Muscle of leg (tissue), 11 donors: ENCODE results near the gene ZNF341. TPM values are rescaled to one million over a fixed set of nuclear protein-coding genes. Genes with fewer than 3 reads are reported as not detected.

ENCODE experiments used
- DNase-seq: peaks from one replicate; pipeline ENCODE4 v3.0.0; 2013
- H3K27ac ChIP-seq: one replicate; pipeline ENCODE4 v1.5.1; 2013; ENCODE audit warnings: mild to moderate bottlenecking, low read length, control low read depth
- H3K27me3 ChIP-seq: one replicate; pipeline ENCODE4 v1.6.1; 2013; ENCODE audit warnings: low read length; ENCODE audit not compliant: control insufficient read depth, insufficient read depth
- H3K36me3 ChIP-seq: one replicate; pipeline ENCODE4 v1.6.1; 2013; ENCODE audit warnings: low read length; ENCODE audit not compliant: control insufficient read depth, insufficient read depth
- H3K4me1 ChIP-seq: one replicate; pipeline ENCODE4 v1.6.1; 2013; ENCODE audit warnings: low read length; ENCODE audit not compliant: control insufficient read depth, insufficient read depth
- H3K4me3 ChIP-seq: one replicate; pipeline ENCODE4 v1.5.1; 2013; ENCODE audit warnings: low read length, control low read depth
- H3K9me3 ChIP-seq: replicated peaks from 2 replicates; pipeline ENCODE4 v1.6.1; 2013; ENCODE audit warnings: low read depth, low read length; ENCODE audit not compliant: control insufficient read depth
- WGBS: methylation state at CpG from one replicate; pipeline ENCODE4 v1.1.5; 2013; ENCODE audit warnings: missing lambda C conversion rate; ENCODE audit not compliant: insufficient coverage; 5-methylcytosine and 5-hydroxymethylcytosine counted together
- polyA plus RNA-seq, 8 donors: library from polyadenylated mRNA; unstranded; fragments of 120-200 nt; gene quantifications; one replicate each; pipeline versions ENCODE4 v1.2.1 to v1.2.3, GENCODE V29; 2013; ENCODE audit warnings: inconsistent platforms in 1 of 8, low replicate concordance in 1 of 8; ENCODE audit not compliant: insufficient read length in 8 of 8, insufficient read depth in 1 of 8
- total RNA-seq: library from RNA; stranded (reverse); fragments of 120-200 nt; gene quantifications from one replicate; pipeline ENCODE4 v1.2.4, GENCODE V29; 2013

ZNF341 gene
- total and polyA plus RNA-seq, 9 donors, result 1.3 to 3.2 (median 2.8) TPM

DNA sequence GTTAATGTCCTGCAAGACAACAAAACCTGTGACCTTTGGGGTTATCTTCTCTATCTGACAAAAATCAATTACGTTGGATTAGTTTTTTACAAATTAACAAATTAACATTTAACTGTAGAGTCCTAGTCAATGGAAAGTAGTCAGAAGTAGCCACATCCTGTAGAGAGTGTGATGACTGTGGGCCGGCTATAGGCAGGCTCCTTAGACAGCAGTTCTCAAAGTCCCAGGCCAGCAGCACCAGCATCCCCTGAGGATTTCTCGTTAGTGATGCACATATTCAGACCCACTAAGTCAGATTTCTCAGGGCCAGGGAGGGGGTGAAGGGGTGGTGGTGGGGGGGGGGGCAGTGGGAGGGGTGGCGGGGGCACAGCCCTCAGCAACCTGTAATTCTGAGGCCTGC lies 37.2 kb downstream of the ZNF341 start:
- peaks cover 18% of the 10 kb centered on the region for H3K36me3 ChIP-seq
- no peak overlapping the region for H3K27ac ChIP-seq
- no CpG with 5 or more reads among the region's 4 CpGs for WGBS

GRCh38 chr20:33770005-33770404 lies 38.2 kb downstream of the ZNF341 start:
- WGBS, result 80% methylated on average over 8 of the region's 10 CpGs
- Histone ChIP-seq H3K4me1 (no peaks in the 10 kb centered on the region), H3K27ac (no peak overlapping the region), H3K4me3 (no peak overlapping the region), H3K36me3 (peaks cover 18% of the 10 kb centered on the region), H3K27me3 (no peaks in the 10 kb centered on the region), H3K9me3 (no peaks in the 10 kb centered on the region)
- DNase-seq, result no peak

More for the DNA sequence above, 37.2 kb downstream of the ZNF341 start:
- DNase-seq, result no peak
- no peaks in the 10 kb centered on the region for H3K4me1 ChIP-seq
- no peak overlapping the region for H3K4me3 ChIP-seq
- no peaks in the 10 kb centered on the region for H3K9me3 ChIP-seq
- no peaks in the 10 kb centered on the region for H3K27me3 ChIP-seq

GRCh38 chr20:33771938-33772337 lies 40.1 kb downstream of the ZNF341 start:
- H3K4me1 ChIP-seq, result no peaks in the 10 kb centered on the region
- whole genome bisulfite sequencing, result no CpG with 5 or more reads among the region's 5 CpGs
- no peak overlapping the region for H3K27ac ChIP-seq
- H3K9me3 ChIP-seq, result no peaks in the 10 kb centered on the region
- no peaks in the 10 kb centered on the region for H3K27me3 ChIP-seq
- no peak for DNase-seq
- H3K36me3 ChIP-seq, result peaks cover 17% of the 10 kb centered on the region
- H3K4me3 ChIP-seq, result no peak overlapping the region

- DNase-seq, result no peak
- Histone ChIP-seq H3K9me3 (no peaks in the 10 kb centered on the region), H3K27me3 (no peaks in the 10 kb centered on the region), H3K27ac (no peak overlapping the region), H3K36me3 (peaks cover 12% of the 10 kb centered on the region), H3K4me1 (no peaks in the 10 kb centered on the region), H3K4me3 (no peak overlapping the region)
- WGBS, result 85% methylated on average over 3 of the region's 3 CpGs
Measured at GRCh38 chr20:33772439-33772838, 40.6 kb downstream of the ZNF341 start.

GRCh38 chr20:33773412-33774089 lies 41.8 kb downstream of the ZNF341 start:
- no peaks in the 10 kb centered on the region for H3K9me3 ChIP-seq
- no peaks in the 10 kb centered on the region for H3K27me3 ChIP-seq
- whole genome bisulfite sequencing, result no CpG with 5 or more reads among the region's 2 CpGs
- no peaks in the 10 kb centered on the region for H3K4me1 ChIP-seq
- DNase-seq, result no peak
- H3K4me3 ChIP-seq, result no peak overlapping the region
- peaks cover 7% of the 10 kb centered on the region for H3K36me3 ChIP-seq
- H3K27ac ChIP-seq, result no peak overlapping the region

DNA sequence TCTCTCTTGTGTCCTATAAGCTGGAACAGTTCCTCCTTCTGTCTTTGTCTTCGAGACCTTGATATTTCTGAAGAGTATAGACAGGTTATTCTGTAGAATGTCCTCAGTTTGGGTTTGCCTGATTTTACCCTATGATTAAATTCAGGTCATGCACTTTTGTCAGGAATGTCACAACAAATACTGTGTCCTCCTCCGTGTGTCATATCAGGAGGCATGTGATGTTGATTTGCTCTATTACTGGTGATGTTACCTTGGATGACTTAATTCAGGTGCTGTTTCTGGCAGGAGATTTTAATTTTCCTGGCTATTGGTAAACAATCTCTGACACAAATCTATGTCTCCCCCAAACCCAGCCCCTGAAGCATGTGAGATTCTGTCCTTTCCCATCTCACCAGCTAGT lies 46.0 kb downstream of the ZNF341 start:
- Histone ChIP-seq H3K4me3 (no peak overlapping the region), H3K9me3 (no peaks in the 10 kb centered on the region), H3K4me1 (no peaks in the 10 kb centered on the region), H3K27me3 (no peaks in the 10 kb centered on the region), H3K36me3 (peaks cover 9% of the 10 kb centered on the region), H3K27ac (no peak overlapping the region)
- DNase-seq, result no peak
- no CpG with 5 or more reads among the region's 2 CpGs for WGBS

- Histone ChIP-seq H3K36me3 (peaks cover 6% of the 10 kb centered on the region), H3K27me3 (no peaks in the 10 kb centered on the region), H3K9me3 (no peaks in the 10 kb centered on the region), H3K4me3 (no peak overlapping the region), H3K27ac (no peak overlapping the region), H3K4me1 (no peaks in the 10 kb centered on the region)
- no peak for DNase-seq
- 64% methylated on average over 3 of the region's 4 CpGs for WGBS
Measured at GRCh38 chr20:33781133-33781532, 49.3 kb downstream of the ZNF341 start.

DNA sequence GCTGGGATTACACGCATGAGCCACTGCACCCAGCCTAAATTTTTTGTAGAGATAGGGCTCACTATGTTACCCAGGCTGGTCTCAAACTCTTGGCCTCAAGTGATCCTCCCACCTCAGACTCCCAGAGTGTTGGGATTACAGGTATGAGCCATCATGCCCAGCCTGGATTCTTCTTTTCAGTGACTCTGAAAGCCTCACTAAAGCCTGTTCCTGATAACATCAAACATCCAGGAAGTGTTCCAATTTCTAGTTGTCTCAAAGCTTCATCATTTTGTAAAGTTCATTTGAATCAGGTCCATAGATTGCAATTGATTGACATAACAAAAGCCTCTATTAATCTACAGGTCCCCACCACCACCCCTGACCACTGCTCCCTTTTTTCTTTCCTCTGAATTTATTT lies 50.1 kb downstream of the ZNF341 start:
- H3K27me3 ChIP-seq, result no peaks in the 10 kb centered on the region
- H3K4me3 ChIP-seq, result no peak overlapping the region
- H3K27ac ChIP-seq, result no peak overlapping the region
- H3K36me3 ChIP-seq, result peaks cover 6% of the 10 kb centered on the region
- DNase-seq, result no peak
- H3K9me3 ChIP-seq, result no peaks in the 10 kb centered on the region
- 86% methylated on average over 1 of the region's 1 CpG for WGBS
- H3K4me1 ChIP-seq, result no peaks in the 10 kb centered on the region

- Histone ChIP-seq H3K9me3 (no peaks in the 10 kb centered on the region), H3K27me3 (no peaks in the 10 kb centered on the region), H3K27ac (no peak overlapping the region), H3K4me3 (no peak overlapping the region), H3K4me1 (no peaks in the 10 kb centered on the region), H3K36me3 (peaks cover 6% of the 10 kb centered on the region)
- DNase-seq, result no peak
- WGBS, result 75% methylated on average over 5 of the region's 5 CpGs
Measured at GRCh38 chr20:33783256-33783655, 51.5 kb downstream of the ZNF341 start.

DNA sequence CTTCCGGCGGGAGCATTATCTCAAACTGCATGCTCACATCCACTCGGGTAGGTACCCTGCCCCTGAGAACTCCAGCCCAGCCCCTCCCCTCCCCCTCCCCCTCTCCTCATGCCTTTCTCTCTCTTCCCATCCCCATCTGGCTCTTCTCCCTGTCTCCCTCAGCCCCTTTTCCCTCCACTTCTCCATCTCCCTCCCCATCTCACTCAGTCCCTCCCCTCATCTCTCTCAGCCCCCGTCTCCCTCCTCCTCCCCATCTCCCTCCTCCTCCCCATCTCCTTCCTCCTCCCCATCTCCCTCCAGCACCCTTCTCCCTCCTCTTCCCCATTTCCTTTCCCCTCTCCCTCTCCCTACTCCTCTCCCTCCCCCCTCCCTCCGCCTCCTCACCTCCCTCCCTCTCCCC lies 52.0 kb downstream of the ZNF341 start:
- Histone ChIP-seq H3K27me3 (no peaks in the 10 kb centered on the region), H3K4me3 (no peak overlapping the region), H3K9me3 (no peaks in the 10 kb centered on the region), H3K4me1 (no peaks in the 10 kb centered on the region), H3K36me3 (peaks cover 6% of the 10 kb centered on the region), H3K27ac (no peak overlapping the region)
- DNase-seq, result no peak
- 56% methylated on average over 4 of the region's 5 CpGs for WGBS

DNA sequence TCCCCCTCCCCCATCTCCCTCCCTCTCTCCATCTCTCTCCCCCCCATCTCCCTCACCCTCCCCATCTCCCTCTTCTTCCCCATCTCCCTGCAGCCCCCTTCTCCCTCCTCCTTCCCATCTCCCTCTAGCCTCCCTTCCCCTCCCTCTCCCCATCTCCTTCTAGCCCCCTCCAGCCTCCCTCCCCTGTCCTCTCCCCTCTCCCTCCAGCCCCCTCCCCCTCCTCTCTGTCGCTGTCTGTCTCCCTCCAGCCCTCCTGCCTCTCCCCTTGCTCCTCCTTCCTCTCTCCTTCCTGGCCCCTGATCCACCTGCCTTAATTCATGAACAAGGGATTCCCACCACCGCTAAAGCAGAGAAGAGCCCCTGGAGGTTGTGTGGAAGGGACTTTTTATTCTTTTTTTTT lies 52.4 kb downstream of the ZNF341 start:
- peaks cover 2% of the 10 kb centered on the region for H3K4me1 ChIP-seq
- no peak overlapping the region for H3K27ac ChIP-seq
- no peaks in the 10 kb centered on the region for H3K27me3 ChIP-seq
- peaks cover 6% of the 10 kb centered on the region for H3K36me3 ChIP-seq
- 60% methylated on average over 1 of the region's 2 CpGs for WGBS
- no peak for DNase-seq
- H3K4me3 ChIP-seq, result no peak overlapping the region
- H3K9me3 ChIP-seq, result no peaks in the 10 kb centered on the region
